Left ventricle myocardium inferior (tissue), 1 donor: ENCODE measurements around the gene PRIM1. TPM values are rescaled to one million over a fixed set of nuclear protein-coding genes. Genes with fewer than 3 reads are reported as not detected.
"Not testable (repeated sequence)": the region's sequence is repeated elsewhere in the genome, so short reads cannot be mapped to it uniquely, and the experiment has no call there.

Source experiments
- DNase-seq: peaks from one replicate; pipeline ENCODE4 v3.0.0-alpha.2; 2020
- H3K27ac ChIP-seq: fragments of 200-600 bp; replicated peaks from 2 replicates; pipeline ENCODE4 v1.8.0; 2021
- H3K27me3 ChIP-seq: fragments of 200-600 bp; 2 replicates; pipeline ENCODE4 v1.8.0; 2021; ENCODE audit warnings: low read depth
- H3K36me3 ChIP-seq: fragments of 200-600 bp; 2 replicates; pipeline ENCODE4 v1.8.0; 2021
- H3K4me1 ChIP-seq: fragments of 200-600 bp; 2 replicates; pipeline ENCODE4 v1.8.0; 2021
- H3K4me3 ChIP-seq: fragments of 200-600 bp; 2 replicates; pipeline ENCODE4 v1.8.0; 2021; ENCODE audit warnings: mild to moderate bottlenecking, moderate library complexity
- H3K9me3 ChIP-seq: fragments of 200-600 bp; replicated peaks from 2 replicates; pipeline ENCODE4 v1.8.0; 2021
- CTCF ChIP-seq: fragments of 200-600 bp; IDR thresholded peaks from 2 replicates; pipeline ENCODE4 v1.8.0; 2021; ENCODE audit warnings: antibody characterized with exemption, mild to moderate bottlenecking, borderline replicate concordance
- intact Hi-C: fragments of 100-400 bp; cut with micrococcal nuclease; formaldehyde crosslinking; loops from one replicate; pipeline ENCODE4 v1.11.0; 2022
- total RNA-seq: library from RNA; stranded (reverse); fragmentation: NEBNext Ultra II Directional; extraction: Animal tissue kit (Norgen Biotek cat#: 25700); gene quantifications from one replicate; pipeline ENCODE4 v1.2.1, GENCODE V29; 2021
- donor health status: DM: no; HTN: yes; CAD: no; lungs with severe emphysema.

The PRIM1 gene
- total RNA-seq, 1 donor from 2014 or later, result 2.7 TPM

GRCh38 chr12:56758728-56759262, 6.7 kb upstream of the PRIM1 start:
- intact Hi-C loops, result no loop called here
- H3K9me3 ChIP-seq, result peaks cover 12% of the 10 kb centered on the region
- TF ChIP-seq CTCF, result no peak
- no peak overlapping the region for H3K27ac ChIP-seq
- H3K4me1 ChIP-seq, result no peaks in the 10 kb centered on the region
- no peaks in the 10 kb centered on the region for H3K36me3 ChIP-seq
- no peak overlapping the region for H3K4me3 ChIP-seq
- DNase-seq, result no peak
- H3K27me3 ChIP-seq, result no peaks in the 10 kb centered on the region

- H3K4me3 ChIP-seq, H3K27ac ChIP-seq, H3K27me3 ChIP-seq, H3K4me1 ChIP-seq, intact Hi-C loops, H3K36me3 ChIP-seq, DNase-seq: not testable (repeated sequence)
- peaks cover 12% of the 10 kb centered on the region for H3K9me3 ChIP-seq
These were observed 5.8 kb upstream of the PRIM1 start for GRCh38 chr12:56757971-56758370.

- H3K9me3 ChIP-seq, result peaks cover 4% of the 10 kb centered on the region
- peaks cover 7% of the 10 kb centered on the region for H3K36me3 ChIP-seq
- no peak for TF ChIP-seq CTCF
- intact Hi-C loops, result no loop called here
- peaks cover 21% of the 10 kb centered on the region for H3K4me1 ChIP-seq
- no peak for DNase-seq
- H3K4me3 ChIP-seq, result no peak overlapping the region
- no peaks in the 10 kb centered on the region for H3K27me3 ChIP-seq
- H3K27ac ChIP-seq, result no peak overlapping the region
These were observed 1.4 kb upstream of the PRIM1 start for GRCh38 chr12:56753566-56753965.

GRCh38 chr12:56750596-56750995, 1.5 kb downstream of the PRIM1 start:
- H3K4me3 ChIP-seq, H3K9me3 ChIP-seq, H3K27me3 ChIP-seq, H3K27ac ChIP-seq, intact Hi-C loops, DNase-seq: not testable (repeated sequence)
- Histone ChIP-seq H3K36me3 (peaks cover 13% of the 10 kb centered on the region), H3K4me1 (peaks cover 21% of the 10 kb centered on the region)

- DNase-seq, result no peak
- TF ChIP-seq CTCF, result no peak
- peaks cover 20% of the 10 kb centered on the region for H3K36me3 ChIP-seq
- H3K9me3 ChIP-seq, result no peaks in the 10 kb centered on the region
- no peaks in the 10 kb centered on the region for H3K27me3 ChIP-seq
- H3K4me3 ChIP-seq, result no peak overlapping the region
- intact Hi-C loops, result no loop called here
- H3K27ac ChIP-seq, result no peak overlapping the region
- H3K4me1 ChIP-seq, result peaks cover 21% of the 10 kb centered on the region
These were observed 2.3 kb downstream of the PRIM1 start for GRCh38 chr12:56749853-56750252.

DNA sequence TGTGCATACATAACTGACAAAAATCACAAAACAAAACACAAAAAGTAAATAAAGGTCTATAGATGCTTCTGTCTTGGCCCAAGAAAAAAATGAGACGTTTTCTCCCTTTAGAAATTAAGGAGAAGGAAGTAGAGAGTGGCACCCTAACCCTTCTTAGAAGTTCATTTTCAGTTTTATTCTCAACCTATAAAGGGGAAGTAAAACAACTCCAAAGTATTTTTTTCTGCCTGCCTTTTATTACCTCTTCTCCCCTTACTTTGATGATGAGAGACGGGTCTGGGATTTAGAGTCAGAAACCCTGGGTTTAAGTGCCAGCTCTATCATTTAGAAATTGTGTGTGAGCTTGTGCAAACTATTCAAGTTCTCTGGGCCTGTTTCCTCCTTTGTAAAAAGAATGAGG, 2.8 kb downstream of the PRIM1 start:
- DNase-seq, result no peak
- no peaks in the 10 kb centered on the region for H3K9me3 ChIP-seq

More for the DNA sequence above, 2.8 kb downstream of the PRIM1 start:
- Histone ChIP-seq H3K36me3 (peaks cover 23% of the 10 kb centered on the region), H3K4me3 (no peak overlapping the region), H3K27me3 (no peaks in the 10 kb centered on the region), H3K27ac (no peak overlapping the region), H3K4me1 (peaks cover 21% of the 10 kb centered on the region)
- intact Hi-C loops, result no loop called here
- no peak for TF ChIP-seq CTCF
